HCT116 (cell line): Measurements from ENCODE around the gene WNT3A. TPM values are rescaled to one million over a fixed set of nuclear protein-coding genes. Genes with fewer than 3 reads are reported as not detected.

ENCODE experiments used
- ATAC-seq: fragments of 200-7000 bp; cut with Tn5 transposase; 2 replicates; pipeline ENCODE4 v1.9.1; 2020; ENCODE audit warnings: mild to moderate bottlenecking, moderate library complexity
- BruUV-seq: library from RNA; stranded (reverse); fragments of 400-500 nt; replicated peaks from 2 replicates; lab custom pipeline; 2021; lab: Mats Ljungman, UMichigan
- CTCF ChIA-PET: fragments of 300-600 bp; sonication (Branson Sonifier 250); formaldehyde crosslinking; loops from one replicate; lab custom pipeline; 2021; ENCODE audit warnings: antibody characterized with exemption; lab: Charles Lee
- POLR2A ChIA-PET: fragments of 300-600, 350-600 bp; sonication (Branson Sonifier 250); formaldehyde crosslinking; loops from one replicate; lab custom pipeline; 2021; ENCODE audit warnings: antibody characterized with exemption; lab: Charles Lee
- RAD21 ChIA-PET, 2 experiments: fragments of 300-600 bp; sonication (Branson Sonifier 250); formaldehyde crosslinking; loops; one replicate each; lab custom pipeline; 2023; ENCODE audit warnings: low total read pairs in 2 of 2; ENCODE audit not compliant: uncharacterized antibody in 2 of 2, unreplicated experiment in 2 of 2, low non-redundant PET in 1 of 2; lab: Charles Lee
- DNase-seq: peaks from one replicate; pipeline ENCODE4 v3.0.0-alpha.2; 2010; ENCODE audit warnings: low read depth, low spot score
- H2AFZ ChIP-seq: fragments of 200-600 bp; shearing (Covaris generic), sonication (generic); 2 replicates; pipeline ENCODE4 v1.6.1; 2017; ENCODE audit warnings: low read depth, mixed run types, mixed read lengths, antibody characterized with exemption, low read length; ENCODE audit not compliant: poor library complexity, severe bottlenecking
- H3K27ac ChIP-seq: 2 replicates; pipeline ENCODE4 v1.5.1; 2012; ENCODE audit warnings: low read depth, low read length
- H3K27me3 ChIP-seq: fragments of 200-600 bp; sonication (generic); 2 replicates; pipeline ENCODE4 v1.6.1; 2016; ENCODE audit warnings: mixed run types, low read length, mixed read lengths; ENCODE audit not compliant: insufficient read depth
- H3K36me3 ChIP-seq, 2 experiments: fragments of 200-500 bp in 1 of 2; fragments of 200-600 bp in 1 of 2; sonication (Bioruptor generic) in 1 of 2; sonication (generic) in 1 of 2; 2 replicates each; pipeline versions ENCODE4 v1.5.1 to v1.6.1; 2014 to 2016; ENCODE audit warnings: low read length in 2 of 2, inconsistent platforms in 1 of 2, mixed read lengths in 1 of 2, mixed run types in 1 of 2; ENCODE audit not compliant: insufficient read depth in 2 of 2, control insufficient read depth in 1 of 2
- H3K4me1 ChIP-seq, 2 experiments: fragments of 200-600 bp in 1 of 2; sonication (generic) in 1 of 2; 2 replicates each; pipeline versions ENCODE4 v1.5.1 to v1.6.1; 2012 to 2017; ENCODE audit warnings: low read length in 2 of 2, inconsistent platforms in 1 of 2, mild to moderate bottlenecking in 1 of 2, mixed read lengths in 1 of 2, mixed run types in 1 of 2, moderate library complexity in 1 of 2; ENCODE audit not compliant: insufficient read depth in 2 of 2, control insufficient read depth in 1 of 2
- H3K4me2 ChIP-seq: fragments of 200-600 bp; sonication (generic); 2 replicates; pipeline ENCODE4 v1.6.1; 2017; ENCODE audit warnings: mixed run types, low read length, mixed read lengths
- H3K4me3 ChIP-seq, 2 experiments: fragments of 200-600 bp in 1 of 2; sonication (generic) in 1 of 2; replicated peaks in 1 of 2; 2 replicates each; pipeline ENCODE4 v1.5.1; 2011 to 2016; ENCODE audit warnings: low read length in 2 of 2, control low read depth in 1 of 2, low read depth in 1 of 2, mild to moderate bottlenecking in 1 of 2, mixed read lengths in 1 of 2, mixed run types in 1 of 2
- H3K79me2 ChIP-seq: fragments of 200-600 bp; sonication (generic); 2 replicates; pipeline ENCODE4 v1.6.1; 2017; ENCODE audit warnings: mild to moderate bottlenecking, mixed run types, low read length, moderate library complexity, mixed read lengths; ENCODE audit not compliant: insufficient read depth
- H3K9ac ChIP-seq: fragments of 200-600 bp; sonication (generic); 2 replicates; pipeline ENCODE4 v1.6.1; 2016; ENCODE audit warnings: low read length, mixed read lengths
- H3K9me2 ChIP-seq: fragments of 200-600 bp; sonication (generic), shearing (Covaris generic); 2 replicates; pipeline ENCODE4 v1.6.1; 2017; ENCODE audit warnings: mixed run types, mild to moderate bottlenecking, moderate library complexity; ENCODE audit not compliant: insufficient read depth
- H3K9me3 ChIP-seq, 2 experiments: fragments of 200-500 bp in 1 of 2; fragments of 200-600 bp in 1 of 2; sonication (Bioruptor generic) in 1 of 2; sonication (generic) in 1 of 2; 2 replicates each; pipeline ENCODE4 v1.6.1; 2014 to 2017; ENCODE audit warnings: low read length in 2 of 2, mixed read lengths in 2 of 2, inconsistent platforms in 1 of 2, low read depth in 1 of 2, mild to moderate bottlenecking in 1 of 2, mixed run types in 1 of 2, moderate library complexity in 1 of 2; ENCODE audit not compliant: control insufficient read depth in 1 of 2, insufficient read depth in 1 of 2
- H4K20me1 ChIP-seq: fragments of 200-600 bp; sonication (generic), shearing (Covaris generic); 2 replicates; pipeline ENCODE4 v1.6.1; 2017; ENCODE audit warnings: mixed run types, mild to moderate bottlenecking, moderate library complexity; ENCODE audit not compliant: insufficient read depth
- CBX3 ChIP-seq: IDR thresholded peaks from 2 replicates; pipeline ENCODE4 v1.6.1; 2012; ENCODE audit warnings: low read depth
- CEBPB ChIP-seq: IDR thresholded peaks from 2 replicates; pipeline ENCODE4 v1.6.1; 2012; ENCODE audit warnings: low read depth
- EZH2 ChIP-seq: fragments of 200-600 bp; sonication (generic); IDR thresholded peaks from 2 replicates; pipeline ENCODE4 v1.6.1; 2017; ENCODE audit warnings: antibody characterized with exemption, mixed run types
- EZH2phosphoT487 ChIP-seq: fragments of 200-600 bp; IDR thresholded peaks from 2 replicates; pipeline ENCODE4 v1.6.1; 2018; ENCODE audit warnings: antibody characterized with exemption, borderline replicate concordance
- FOSL1 ChIP-seq: IDR thresholded peaks from 2 replicates; pipeline ENCODE4 v1.6.1; 2012; ENCODE audit warnings: low read depth
- POLR2A ChIP-seq: IDR thresholded peaks from 2 replicates; pipeline ENCODE4 v1.7.0; 2011; ENCODE audit warnings: borderline replicate concordance; ENCODE audit not compliant: insufficient read depth, insufficient read length; ENCODE audit errors: extremely low read depth
- POLR2AphosphoS5 ChIP-seq: IDR thresholded peaks from 2 replicates; pipeline ENCODE4 v1.6.1; 2011; ENCODE audit warnings: mild to moderate bottlenecking, low read depth, low read length, moderate library complexity
- RAD21 ChIP-seq: IDR thresholded peaks from 2 replicates; pipeline ENCODE4 v1.6.1; 2012; ENCODE audit warnings: low read depth, mild to moderate bottlenecking
- SIN3A ChIP-seq: IDR thresholded peaks from 2 replicates; pipeline ENCODE4 v1.6.1; 2012; ENCODE audit warnings: low read depth
- SRF ChIP-seq: IDR thresholded peaks from 2 replicates; pipeline ENCODE4 v1.6.1; 2012; ENCODE audit warnings: low read depth
- TCF7L2 ChIP-seq: IDR thresholded peaks from 2 replicates; pipeline ENCODE4 v1.7.0; 2011; ENCODE audit warnings: borderline replicate concordance, inconsistent platforms; ENCODE audit not compliant: insufficient read depth, insufficient read length; ENCODE audit errors: extremely low read depth
- ZNF274 ChIP-seq: fragments of 200-500 bp; sonication (Bioruptor generic); IDR thresholded peaks from 2 replicates; pipeline ENCODE4 v1.6.1; 2014; ENCODE audit warnings: mild to moderate bottlenecking, low read depth, low read length, inconsistent platforms
- intact Hi-C: fragments of 100-400 bp; cut with micrococcal nuclease; formaldehyde crosslinking; loops from 2 replicates; pipeline ENCODE4 v1.10.0; 2022
- total RNA-seq: library from RNA; stranded (reverse); gene quantifications from one replicate; pipeline ENCODE4 v1.2.1, GENCODE V29; 2021; ENCODE audit not compliant: unreplicated experiment
- TF ChIP-seq, protein P1 (sequence below): IDR thresholded peaks from 2 replicates; pipeline ENCODE4 v1.6.1; 2012
- TF ChIP-seq, protein P2 (sequence below): IDR thresholded peaks from 2 replicates; pipeline ENCODE4 v1.6.1; 2012; ENCODE audit warnings: low read depth
- TF ChIP-seq, protein P3 (sequence below), 3 experiments: fragments of 200-600 bp in 1 of 3; sonication (generic) in 1 of 3; IDR thresholded peaks in 2 of 3; conservative IDR thresholded peaks in 1 of 3; 2 replicates each; pipeline ENCODE4 v1.5.1; 2012 to 2017; ENCODE audit warnings: low read depth in 2 of 3, low read length in 2 of 3, antibody characterized with exemption in 1 of 3, borderline replicate concordance in 1 of 3, control low read depth in 1 of 3, mild to moderate bottlenecking in 1 of 3, mixed read lengths in 1 of 3, mixed run types in 1 of 3, moderate library complexity in 1 of 3; ENCODE audit not compliant: insufficient read depth in 1 of 3

WNT3A gene
- total RNA-seq, 1 experiment from 2014 or later = 3.7 TPM

GRCh38 chr1:228106800-228107054 lies 99.9 kb downstream of the WNT3A start:
- no peak overlapping the region for H3K4me2 ChIP-seq
- no peaks in the 10 kb centered on the region for H4K20me1 ChIP-seq
- ChIA-PET POLR2A (interaction anchor here (1.1 kb wide), 1 partner anchor 351 kb away, joined by 3 read pairs; a partner anchor contains a TSS), CTCF (no interaction called here), RAD21 (no interaction called here)
- no peaks in the 10 kb centered on the region for H3K27me3 ChIP-seq
- no peak overlapping the region for H3K4me3 ChIP-seq
- H3K4me1 ChIP-seq = peaks cover 4 to 29% of the 10 kb centered on the region in 2 experiments; a peak in 3 of 4 replicates
- no TSS peak for BruUV-seq
- no peaks in the 10 kb centered on the region for H3K9me3 ChIP-seq
- H3K9ac ChIP-seq = no peak overlapping the region
- TF ChIP-seq, protein P1, sequence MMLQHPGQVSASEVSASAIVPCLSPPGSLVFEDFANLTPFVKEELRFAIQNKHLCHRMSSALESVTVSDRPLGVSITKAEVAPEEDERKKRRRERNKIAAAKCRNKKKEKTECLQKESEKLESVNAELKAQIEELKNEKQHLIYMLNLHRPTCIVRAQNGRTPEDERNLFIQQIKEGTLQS = no peak
- TF ChIP-seq SIN3A = no peak
- no peak for TF ChIP-seq POLR2A
- TF ChIP-seq, protein P2, sequence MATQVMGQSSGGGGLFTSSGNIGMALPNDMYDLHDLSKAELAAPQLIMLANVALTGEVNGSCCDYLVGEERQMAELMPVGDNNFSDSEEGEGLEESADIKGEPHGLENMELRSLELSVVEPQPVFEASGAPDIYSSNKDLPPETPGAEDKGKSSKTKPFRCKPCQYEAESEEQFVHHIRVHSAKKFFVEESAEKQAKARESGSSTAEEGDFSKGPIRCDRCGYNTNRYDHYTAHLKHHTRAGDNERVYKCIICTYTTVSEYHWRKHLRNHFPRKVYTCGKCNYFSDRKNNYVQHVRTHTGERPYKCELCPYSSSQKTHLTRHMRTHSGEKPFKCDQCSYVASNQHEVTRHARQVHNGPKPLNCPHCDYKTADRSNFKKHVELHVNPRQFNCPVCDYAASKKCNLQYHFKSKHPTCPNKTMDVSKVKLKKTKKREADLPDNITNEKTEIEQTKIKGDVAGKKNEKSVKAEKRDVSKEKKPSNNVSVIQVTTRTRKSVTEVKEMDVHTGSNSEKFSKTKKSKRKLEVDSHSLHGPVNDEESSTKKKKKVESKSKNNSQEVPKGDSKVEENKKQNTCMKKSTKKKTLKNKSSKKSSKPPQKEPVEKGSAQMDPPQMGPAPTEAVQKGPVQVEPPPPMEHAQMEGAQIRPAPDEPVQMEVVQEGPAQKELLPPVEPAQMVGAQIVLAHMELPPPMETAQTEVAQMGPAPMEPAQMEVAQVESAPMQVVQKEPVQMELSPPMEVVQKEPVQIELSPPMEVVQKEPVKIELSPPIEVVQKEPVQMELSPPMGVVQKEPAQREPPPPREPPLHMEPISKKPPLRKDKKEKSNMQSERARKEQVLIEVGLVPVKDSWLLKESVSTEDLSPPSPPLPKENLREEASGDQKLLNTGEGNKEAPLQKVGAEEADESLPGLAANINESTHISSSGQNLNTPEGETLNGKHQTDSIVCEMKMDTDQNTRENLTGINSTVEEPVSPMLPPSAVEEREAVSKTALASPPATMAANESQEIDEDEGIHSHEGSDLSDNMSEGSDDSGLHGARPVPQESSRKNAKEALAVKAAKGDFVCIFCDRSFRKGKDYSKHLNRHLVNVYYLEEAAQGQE = no peak
- TF ChIP-seq EZH2 = no peak
- no peak for TF ChIP-seq CBX3
- no peak for TF ChIP-seq ZNF274
- TF ChIP-seq CEBPB = no peak
- no peak for TF ChIP-seq POLR2AphosphoS5
- TF ChIP-seq, protein P3, sequence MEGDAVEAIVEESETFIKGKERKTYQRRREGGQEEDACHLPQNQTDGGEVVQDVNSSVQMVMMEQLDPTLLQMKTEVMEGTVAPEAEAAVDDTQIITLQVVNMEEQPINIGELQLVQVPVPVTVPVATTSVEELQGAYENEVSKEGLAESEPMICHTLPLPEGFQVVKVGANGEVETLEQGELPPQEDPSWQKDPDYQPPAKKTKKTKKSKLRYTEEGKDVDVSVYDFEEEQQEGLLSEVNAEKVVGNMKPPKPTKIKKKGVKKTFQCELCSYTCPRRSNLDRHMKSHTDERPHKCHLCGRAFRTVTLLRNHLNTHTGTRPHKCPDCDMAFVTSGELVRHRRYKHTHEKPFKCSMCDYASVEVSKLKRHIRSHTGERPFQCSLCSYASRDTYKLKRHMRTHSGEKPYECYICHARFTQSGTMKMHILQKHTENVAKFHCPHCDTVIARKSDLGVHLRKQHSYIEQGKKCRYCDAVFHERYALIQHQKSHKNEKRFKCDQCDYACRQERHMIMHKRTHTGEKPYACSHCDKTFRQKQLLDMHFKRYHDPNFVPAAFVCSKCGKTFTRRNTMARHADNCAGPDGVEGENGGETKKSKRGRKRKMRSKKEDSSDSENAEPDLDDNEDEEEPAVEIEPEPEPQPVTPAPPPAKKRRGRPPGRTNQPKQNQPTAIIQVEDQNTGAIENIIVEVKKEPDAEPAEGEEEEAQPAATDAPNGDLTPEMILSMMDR (IDR thresholded peaks at IDR 0.05 in 2 of 3, conservative IDR thresholded peaks at IDR 0.05 in 1 of 3; ENCODE audit: borderline replicate concordance in 1 of 3, insufficient read depth in 1 of 3, low read depth in 2 of 3, low read length in 2 of 3) = no peak
- TF ChIP-seq FOSL1 = no peak
- no peak for TF ChIP-seq TCF7L2
- TF ChIP-seq SRF = no peak
- TF ChIP-seq EZH2phosphoT487 = no peak
- TF ChIP-seq RAD21 = no peak
- no peak for ATAC-seq
- no peak overlapping the region for H2AFZ ChIP-seq
- H3K79me2 ChIP-seq = peaks cover 35% of the 10 kb centered on the region
- peaks cover 0 to 14% of the 10 kb centered on the region in 2 experiments; a peak in 1 of 4 replicates for H3K36me3 ChIP-seq
- H3K9me2 ChIP-seq = no peaks in the 10 kb centered on the region
- intact Hi-C loops = no loop called here
- no peak for DNase-seq
- no peak overlapping the region for H3K27ac ChIP-seq
